Mesenchymal stem cell (in vitro differentiated cells and primary cell): ENCODE results near the gene GALM.

Experiments used
- DNase-seq: peaks from one replicate; pipeline ENCODE4 v3.0.0-alpha.2; 2013
- H2AFZ ChIP-seq: one replicate; pipeline ENCODE4 v1.6.1; 2013; ENCODE audit warnings: low read depth, mild to moderate bottlenecking, control low read depth, inconsistent platforms, low read length, moderate library complexity
- H2AK5ac ChIP-seq: 2 replicates; pipeline ENCODE4 v1.6.1; 2013; ENCODE audit warnings: low read length, moderate library complexity, mild to moderate bottlenecking, inconsistent platforms; ENCODE audit not compliant: severe bottlenecking
- H2BK120ac ChIP-seq: one replicate; pipeline ENCODE4 v1.6.1; 2013; ENCODE audit warnings: low read depth, mild to moderate bottlenecking, inconsistent platforms, low read length, moderate library complexity
- H2BK12ac ChIP-seq, 2 experiments: one replicate each; pipeline ENCODE4 v1.6.1; 2013; ENCODE audit warnings: inconsistent platforms in 2 of 2, low read length in 2 of 2, mild to moderate bottlenecking in 2 of 2, moderate library complexity in 2 of 2, control low read depth in 1 of 2
- H2BK15ac ChIP-seq: one replicate; pipeline ENCODE4 v1.6.1; 2013; ENCODE audit warnings: mild to moderate bottlenecking, low read depth, inconsistent platforms; ENCODE audit not compliant: poor library complexity, severe bottlenecking
- H2BK5ac ChIP-seq: 2 replicates; pipeline ENCODE4 v1.6.1; 2013; ENCODE audit warnings: low read depth, mild to moderate bottlenecking, low read length, control low read depth, inconsistent platforms; ENCODE audit not compliant: poor library complexity, severe bottlenecking
- H3K14ac ChIP-seq, 2 experiments: one replicate each; pipeline ENCODE4 v1.6.1; 2013; ENCODE audit warnings: inconsistent platforms in 2 of 2, low read length in 2 of 2, control low read depth in 1 of 2, mild to moderate bottlenecking in 1 of 2, moderate library complexity in 1 of 2
- H3K18ac ChIP-seq, 2 experiments: one replicate each; pipeline ENCODE4 v1.6.1; 2013; ENCODE audit warnings: inconsistent platforms in 2 of 2, low read length in 2 of 2, control low read depth in 1 of 2, low read depth in 1 of 2, mild to moderate bottlenecking in 1 of 2
- H3K23ac ChIP-seq, 2 experiments: one replicate each; pipeline ENCODE4 v1.6.1; 2013; ENCODE audit warnings: inconsistent platforms in 2 of 2, low read length in 2 of 2, mild to moderate bottlenecking in 2 of 2, moderate library complexity in 2 of 2, control low read depth in 1 of 2
- H3K27ac ChIP-seq: 2 replicates; pipeline ENCODE4 v1.5.1; 2013; ENCODE audit warnings: mild to moderate bottlenecking, moderate library complexity, low read length, control low read depth, inconsistent platforms; ENCODE audit not compliant: poor library complexity, severe bottlenecking
- H3K27me3 ChIP-seq, 2 experiments: 2 replicates each; pipeline versions ENCODE4 v1.6.1 to v1.7.0; 2013; ENCODE audit warnings: low read length in 2 of 2, mild to moderate bottlenecking in 2 of 2, moderate library complexity in 2 of 2, control low read depth in 1 of 2, inconsistent platforms in 1 of 2; ENCODE audit not compliant: control insufficient read depth in 1 of 2, insufficient read depth in 1 of 2
- H3K36me3 ChIP-seq, 2 experiments: 2 replicates each; pipeline versions ENCODE4 v1.6.1 to v1.7.0; 2013; ENCODE audit warnings: low read length in 2 of 2, control low read depth in 1 of 2, inconsistent platforms in 1 of 2, low read depth in 1 of 2, mild to moderate bottlenecking in 1 of 2; ENCODE audit not compliant: insufficient read depth in 2 of 2, control insufficient read depth in 1 of 2
- H3K4ac ChIP-seq, 2 experiments: one replicate each; pipeline ENCODE4 v1.6.1; 2013; ENCODE audit warnings: inconsistent platforms in 2 of 2, low read length in 2 of 2, mild to moderate bottlenecking in 2 of 2, moderate library complexity in 2 of 2, control low read depth in 1 of 2, low read depth in 1 of 2
- H3K4me1 ChIP-seq: 2 replicates; pipeline ENCODE4 v1.6.1; 2013; ENCODE audit warnings: low read depth, low read length, control low read depth; ENCODE audit not compliant: control insufficient read depth, insufficient read depth
- H3K4me2 ChIP-seq: 2 replicates; pipeline ENCODE4 v1.6.1; 2013; ENCODE audit warnings: low read length, mild to moderate bottlenecking, inconsistent platforms; ENCODE audit not compliant: poor library complexity, severe bottlenecking
- H3K4me3 ChIP-seq, 2 experiments: 2 replicates each; pipeline versions ENCODE4 v1.5.1 to v1.7.0; 2013; ENCODE audit warnings: low read length in 2 of 2, mild to moderate bottlenecking in 2 of 2, control low read depth in 1 of 2, low read depth in 1 of 2; ENCODE audit not compliant: insufficient read depth in 1 of 2
- H3K79me1 ChIP-seq: replicated peaks from 2 replicates; pipeline ENCODE4 v1.6.1; 2013; ENCODE audit warnings: mild to moderate bottlenecking, control low read depth, low read length, inconsistent platforms; ENCODE audit not compliant: poor library complexity, severe bottlenecking
- H3K9ac ChIP-seq: 2 replicates; pipeline ENCODE4 v1.7.0; 2013; ENCODE audit warnings: mild to moderate bottlenecking, low read length, moderate library complexity
- H3K9me3 ChIP-seq: 2 replicates; pipeline ENCODE4 v1.7.0; 2013; ENCODE audit warnings: mild to moderate bottlenecking, low read length; ENCODE audit not compliant: control insufficient read depth
- H4K8ac ChIP-seq: one replicate; pipeline ENCODE4 v1.6.1; 2013; ENCODE audit warnings: inconsistent platforms, mild to moderate bottlenecking, low read length, moderate library complexity
- H4K91ac ChIP-seq: one replicate; pipeline ENCODE4 v1.6.1; 2013; ENCODE audit warnings: mild to moderate bottlenecking, low read length, inconsistent platforms
- WGBS: methylation state at CpG from one replicate; pipeline ENCODE4 v1.1.7; 2013; ENCODE audit warnings: mixed read lengths; 5-methylcytosine and 5-hydroxymethylcytosine counted together

The GALM gene

DNA sequence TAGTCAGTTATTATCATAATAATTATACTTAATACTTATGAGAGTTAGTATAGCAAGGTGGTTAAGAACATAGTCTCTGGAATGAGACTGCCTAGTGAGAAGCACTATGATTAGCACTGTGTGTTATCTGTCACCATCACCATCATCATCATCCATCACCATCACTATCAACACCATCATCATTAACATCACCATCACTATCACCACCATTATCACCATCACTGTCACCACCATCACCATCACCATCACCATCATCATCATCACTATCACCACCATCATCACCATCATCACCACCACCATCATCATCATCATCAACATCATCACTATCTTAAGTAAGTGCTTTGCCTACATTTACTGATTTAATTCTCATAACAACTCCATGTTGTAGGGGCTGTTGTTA is 45.6 kb downstream of the GALM start:
- Histone ChIP-seq H3K36me3 (peaks cover 0 to 6% of the 10 kb centered on the region in 2 experiments), H4K91ac (no peak overlapping the region), H3K4me2 (no peak overlapping the region), H3K9ac (no peak overlapping the region), H3K4me3 (no peak overlapping the region), H2BK5ac (no peak overlapping the region), H2AFZ (no peak overlapping the region), H3K79me1 (no peaks in the 10 kb centered on the region), H3K18ac (no peak overlapping the region), H2AK5ac (no peak overlapping the region), H3K4ac (no peak overlapping the region), H2BK12ac (no peak overlapping the region), H3K4me1 (peaks cover under 1% of the 10 kb centered on the region), H2BK120ac (no peak overlapping the region), H3K9me3 (no peaks in the 10 kb centered on the region), H3K14ac (no peak overlapping the region), H3K23ac (no peak overlapping the region), H3K27me3 (no peaks in the 10 kb centered on the region), H4K8ac (no peak overlapping the region), H3K27ac (no peak overlapping the region), H2BK15ac (no peak overlapping the region)
- DNase-seq, result no peak

DNA sequence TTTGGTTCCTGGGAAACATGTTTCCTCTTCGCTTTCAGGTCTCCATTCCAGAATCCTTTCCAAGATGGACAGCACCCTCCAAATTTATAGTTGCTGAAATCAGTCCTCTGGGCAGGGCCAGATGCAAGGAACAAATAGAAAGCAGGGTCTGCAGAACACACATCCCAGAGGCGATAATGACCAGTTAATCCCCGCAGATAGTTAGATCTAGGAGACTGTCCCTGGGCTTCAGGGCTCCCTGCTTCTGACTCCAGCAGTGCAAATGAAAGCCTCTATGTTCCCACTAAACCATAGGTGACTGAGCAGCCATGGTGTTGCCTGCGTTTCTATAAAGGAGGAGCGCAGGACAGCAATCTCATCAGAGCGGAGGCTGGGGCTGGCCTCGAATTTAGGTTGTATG is 46.5 kb downstream of the GALM start:
- Histone ChIP-seq H4K8ac (no peak overlapping the region), H3K4me3 (no peak overlapping the region), H2BK5ac (no peak overlapping the region), H3K14ac (no peak overlapping the region), H3K79me1 (no peaks in the 10 kb centered on the region), H3K9ac (no peak overlapping the region), H4K91ac (no peak overlapping the region), H3K4ac (no peak overlapping the region), H3K27ac (no peak overlapping the region), H3K4me2 (no peak overlapping the region), H2AK5ac (no peak overlapping the region), H3K18ac (no peak overlapping the region), H3K9me3 (no peaks in the 10 kb centered on the region), H3K27me3 (no peaks in the 10 kb centered on the region), H2AFZ (no peak overlapping the region), H2BK120ac (no peak overlapping the region), H3K36me3 (peaks cover 0 to 6% of the 10 kb centered on the region in 2 experiments), H3K4me1 (peaks cover 1% of the 10 kb centered on the region), H3K23ac (no peak overlapping the region), H2BK15ac (no peak overlapping the region), H2BK12ac (no peak overlapping the region)
- 97% methylated on average over 7 of the region's 7 CpGs for WGBS
- no peak for DNase-seq

DNA sequence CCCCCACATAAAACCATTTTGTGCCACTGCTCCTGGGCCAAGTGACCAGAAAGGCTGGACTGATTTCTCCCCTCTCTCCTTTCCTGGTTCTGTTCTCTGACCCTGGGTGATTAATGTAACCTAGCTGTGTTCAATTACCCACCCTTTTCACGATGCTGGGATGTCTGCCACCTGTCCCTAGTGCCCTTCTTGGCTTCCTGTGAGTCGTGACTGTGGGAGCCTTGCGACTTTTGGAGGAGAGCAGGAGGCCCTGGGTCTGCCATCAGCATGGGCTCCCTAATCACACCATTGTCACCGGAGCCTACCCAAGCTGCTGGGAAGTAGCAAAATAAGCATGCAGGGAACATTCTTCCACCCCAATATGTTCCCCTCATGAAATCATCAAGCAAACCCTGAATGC is 47.0 kb downstream of the GALM start:
- 86% methylated on average over 4 of the region's 4 CpGs for WGBS
- Histone ChIP-seq H2AFZ (no peak overlapping the region), H2AK5ac (no peak overlapping the region), H2BK15ac (no peak overlapping the region), H3K4ac (no peak overlapping the region), H4K91ac (no peak overlapping the region), H2BK120ac (no peak overlapping the region), H4K8ac (no peak overlapping the region), H3K4me3 (no peak overlapping the region), H2BK5ac (no peak overlapping the region), H3K36me3 (peaks cover 0 to 6% of the 10 kb centered on the region in 2 experiments), H3K79me1 (no peaks in the 10 kb centered on the region), H3K23ac (no peak overlapping the region), H3K27me3 (no peaks in the 10 kb centered on the region), H3K4me2 (no peak overlapping the region), H3K9ac (no peak overlapping the region), H3K27ac (no peak overlapping the region), H3K14ac (no peak overlapping the region), H3K18ac (no peak overlapping the region), H3K4me1 (peaks cover 1% of the 10 kb centered on the region), H3K9me3 (no peaks in the 10 kb centered on the region), H2BK12ac (no peak overlapping the region)
- no peak for DNase-seq

DNA sequence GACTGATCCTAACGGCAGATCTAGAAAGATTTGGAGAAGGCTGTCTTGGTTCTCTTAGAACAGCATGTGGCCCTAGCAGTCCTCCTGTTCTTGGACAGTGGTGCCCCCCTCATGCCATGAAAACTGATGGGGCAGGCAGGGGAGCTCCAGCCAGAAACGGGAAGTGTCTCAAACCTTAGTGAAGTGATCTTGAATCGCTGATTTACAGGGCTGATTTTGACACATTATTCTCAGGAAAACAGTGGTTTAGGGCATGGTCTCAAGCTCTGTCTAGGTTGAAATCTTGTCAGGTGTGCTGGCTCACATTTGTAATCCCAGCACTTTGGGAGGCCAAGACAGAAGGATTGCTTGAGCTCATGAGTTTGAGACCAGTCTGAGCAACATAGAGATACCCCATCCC is 47.4 kb downstream of the GALM start:
- H2BK15ac ChIP-seq, result no peak overlapping the region
- H3K23ac ChIP-seq, result no peak overlapping the region
- H3K36me3 ChIP-seq, result peaks cover 0 to 6% of the 10 kb centered on the region in 2 experiments
- H3K27me3 ChIP-seq, result no peaks in the 10 kb centered on the region
- no peak overlapping the region for H2AFZ ChIP-seq
- 93% methylated on average over 3 of the region's 3 CpGs for WGBS
- no peak overlapping the region for H4K91ac ChIP-seq
- H3K4me3 ChIP-seq, result no peak overlapping the region
- no peak overlapping the region for H2BK120ac ChIP-seq
- no peaks in the 10 kb centered on the region for H3K79me1 ChIP-seq
- H3K4me1 ChIP-seq, result peaks cover 1% of the 10 kb centered on the region
- H3K4ac ChIP-seq, result no peak overlapping the region
- H4K8ac ChIP-seq, result no peak overlapping the region
- no peaks in the 10 kb centered on the region for H3K9me3 ChIP-seq
- H2AK5ac ChIP-seq, result no peak overlapping the region
- H3K9ac ChIP-seq, result no peak overlapping the region
- no peak overlapping the region for H3K4me2 ChIP-seq
- no peak overlapping the region for H2BK5ac ChIP-seq
- no peak overlapping the region for H3K27ac ChIP-seq
- no peak overlapping the region for H2BK12ac ChIP-seq
- H3K14ac ChIP-seq, result no peak overlapping the region
- H3K18ac ChIP-seq, result no peak overlapping the region
- no peak for DNase-seq
